ENCODE data around the gene THBD.

The THBD gene

GRCh38 chr20:23061262-23061661, 11.8 kb upstream of the THBD start:
- DNase-seq: no peak

- no peak for DNase-seq
Measured at GRCh38 chr20:23060629-23061028, 11.2 kb upstream of the THBD start.

GRCh38 chr20:23059846-23060245, 10.4 kb upstream of the THBD start:
- DNase-seq: peak; percentile 46 to 52 (median 52)

DNA sequence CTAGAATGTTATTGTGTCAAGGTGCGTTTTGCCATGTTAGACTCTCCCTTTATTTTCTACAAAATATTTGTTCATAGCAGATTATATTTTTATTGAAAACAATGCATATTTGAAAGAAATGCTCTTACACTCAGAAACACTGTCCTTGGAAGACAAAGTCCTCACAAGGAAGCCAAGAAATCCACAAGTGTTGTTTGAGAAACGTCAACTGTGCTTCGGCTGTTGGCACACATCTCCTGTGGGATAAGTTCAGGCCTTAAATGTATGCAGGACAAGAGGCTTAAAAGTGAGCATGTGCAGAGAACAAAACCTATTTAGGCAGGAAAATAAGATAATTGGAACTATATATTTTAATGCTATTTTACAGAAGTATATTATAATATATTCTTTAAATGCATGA, 9.5 kb upstream of the THBD start:
- DNase-seq: no peak

GRCh38 chr20:23058240-23058639, 8.8 kb upstream of the THBD start:
- no peak for DNase-seq

GRCh38 chr20:23052904-23053303, 3.4 kb upstream of the THBD start:
- DNase-seq: no peak

DNA sequence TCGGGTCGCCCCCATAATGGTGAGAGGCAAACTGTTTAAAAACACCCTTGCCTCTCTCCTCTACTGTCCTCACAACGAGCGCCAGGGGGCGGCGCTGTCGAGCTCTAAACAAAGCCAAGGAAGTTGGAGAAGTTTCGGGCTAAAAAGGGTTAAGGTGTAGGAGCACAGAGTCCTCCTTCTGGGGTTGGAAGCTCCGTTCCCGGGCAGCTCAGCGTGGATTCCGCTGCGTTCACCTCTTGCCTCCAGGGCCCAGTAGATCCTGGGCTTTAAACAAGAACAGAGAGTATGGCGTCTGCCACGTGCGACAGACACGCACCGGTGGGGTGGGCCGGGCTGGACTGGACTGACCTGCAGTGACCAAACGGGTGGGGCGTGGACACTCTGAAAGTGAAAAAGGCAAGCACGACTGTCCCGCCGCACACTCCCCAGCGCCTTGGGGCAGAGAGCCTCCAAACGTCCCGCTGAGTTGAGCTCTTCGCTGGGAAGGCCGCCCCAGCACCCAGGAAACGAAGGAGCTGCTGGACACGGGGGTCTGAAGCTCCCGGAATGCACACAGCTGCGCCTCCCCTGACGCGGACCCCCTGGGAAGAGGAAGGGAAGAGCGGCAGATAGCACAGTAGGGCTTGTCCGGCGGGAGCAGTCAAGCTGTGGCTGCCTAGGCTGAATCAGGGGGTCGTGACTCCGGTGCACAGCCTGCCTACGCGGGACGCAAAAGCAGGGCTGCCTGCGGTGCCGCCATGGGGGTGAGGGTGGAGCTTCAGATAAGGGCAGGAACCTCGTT, 1.6 kb upstream of the THBD start:
- DNase-seq: peak; percentile 93 to 95 (median 94)

DNA sequence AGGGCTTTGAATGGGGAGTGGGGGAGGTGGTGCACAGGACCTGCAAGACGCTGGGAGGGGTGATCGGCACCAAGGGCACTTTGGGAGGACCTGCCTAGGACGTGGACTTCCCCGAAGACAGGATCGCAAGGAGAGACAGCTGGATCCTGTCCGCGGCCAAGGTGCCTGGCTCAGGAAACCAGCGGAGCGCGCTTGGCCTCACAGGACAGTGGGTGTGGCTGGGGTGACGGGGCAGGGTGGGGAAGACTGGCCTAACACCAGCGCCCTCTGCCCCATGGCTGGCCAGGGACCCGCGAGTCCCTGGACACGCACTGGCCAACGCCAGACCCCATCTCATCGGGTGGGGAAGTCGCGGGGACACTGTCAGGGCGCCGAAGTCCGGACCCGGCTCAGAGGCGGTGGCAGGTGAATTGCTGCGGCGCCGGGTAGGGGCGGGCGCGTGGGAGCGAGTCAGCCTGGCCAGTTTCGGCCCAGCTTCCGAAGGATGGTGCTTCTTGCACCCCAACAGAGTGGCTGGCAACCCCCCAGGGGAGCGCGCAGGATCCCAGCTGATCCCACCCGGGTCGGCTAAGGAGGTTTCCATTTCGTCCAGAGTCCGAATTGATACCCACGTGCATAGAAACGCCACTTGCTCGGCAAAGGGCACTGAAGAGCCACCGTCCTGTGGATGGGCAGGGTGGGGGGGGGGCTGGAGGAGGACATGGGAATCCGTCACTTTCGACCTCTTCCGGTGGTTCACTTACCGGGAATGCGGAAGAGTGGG, 785 bp upstream of the THBD start:
- DNase-seq: peak; percentile 50 to 69 (median 56)

GRCh38 chr20:23048283-23049200, 930 bp downstream of the THBD start:
- peak; percentile 77 to 89 (median 85) for DNase-seq

- DNase-seq: peak in 2 of 3 donors; percentile 25 to 33
Measured at GRCh38 chr20:23047738-23048214, 1.7 kb downstream of the THBD start.

DNA sequence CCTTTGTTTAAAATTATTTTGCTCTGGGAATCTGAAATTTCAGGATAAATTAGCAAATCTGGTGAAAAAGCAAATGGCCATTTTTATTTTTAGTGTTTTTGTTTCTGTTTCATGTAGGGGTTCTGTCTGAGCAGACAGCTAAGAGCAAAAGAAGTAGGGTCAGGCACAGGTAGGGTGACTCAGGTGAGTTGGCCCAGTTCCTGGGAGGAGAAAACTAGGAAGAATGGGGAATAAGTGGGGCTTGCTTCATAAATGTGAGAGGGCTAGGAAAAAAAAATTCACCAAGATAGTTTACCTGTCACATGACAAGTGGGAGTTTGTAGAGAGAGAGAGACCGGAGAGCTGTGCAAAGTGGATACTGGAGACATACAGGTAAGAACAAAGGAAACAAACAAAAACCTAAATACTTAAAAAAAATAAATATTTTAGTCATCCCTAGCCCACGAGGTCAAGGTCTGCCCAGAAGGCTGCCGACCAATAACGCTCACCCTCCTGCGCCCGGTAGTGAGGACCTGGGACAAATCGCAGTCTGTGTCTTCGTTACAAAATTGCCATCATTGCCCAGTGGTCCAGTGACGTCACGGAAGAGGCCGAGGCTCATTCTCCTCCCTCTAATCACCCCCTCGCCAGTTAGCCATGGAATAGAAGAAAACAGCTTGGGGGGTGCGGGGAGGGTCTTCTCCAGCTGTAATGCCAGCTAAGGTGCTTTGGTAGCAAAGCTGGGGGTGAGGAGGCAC, 2.3 kb downstream of the THBD start:
- DNase-seq: no peak

DNA sequence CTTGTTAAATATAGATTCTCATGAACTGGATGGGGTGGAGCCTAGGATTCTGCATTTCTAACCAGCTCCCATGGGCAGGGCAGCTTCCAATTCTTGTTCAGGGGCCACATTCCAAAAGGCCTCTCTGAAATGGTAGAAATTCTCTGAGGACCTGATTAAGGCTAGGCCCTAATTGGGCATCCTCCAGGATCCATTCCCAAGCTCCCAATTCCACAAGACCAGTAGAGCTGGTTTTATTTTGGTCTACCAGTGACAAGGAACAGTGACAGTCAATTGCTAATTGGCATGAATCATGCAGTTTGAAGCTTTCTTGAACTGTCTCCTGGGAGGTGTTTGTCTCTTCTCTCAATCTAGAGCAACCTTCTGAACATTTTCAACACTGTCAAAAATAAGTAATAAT, 3.0 kb downstream of the THBD start:
- DNase-seq: peak in 1 of 3 donors; percentile 27

GRCh38 chr20:23043376-23043775, 6.1 kb downstream of the THBD start:
- no peak for DNase-seq

GRCh38 chr20:23042270-23042669, 7.2 kb downstream of the THBD start:
- no peak for DNase-seq

DNA sequence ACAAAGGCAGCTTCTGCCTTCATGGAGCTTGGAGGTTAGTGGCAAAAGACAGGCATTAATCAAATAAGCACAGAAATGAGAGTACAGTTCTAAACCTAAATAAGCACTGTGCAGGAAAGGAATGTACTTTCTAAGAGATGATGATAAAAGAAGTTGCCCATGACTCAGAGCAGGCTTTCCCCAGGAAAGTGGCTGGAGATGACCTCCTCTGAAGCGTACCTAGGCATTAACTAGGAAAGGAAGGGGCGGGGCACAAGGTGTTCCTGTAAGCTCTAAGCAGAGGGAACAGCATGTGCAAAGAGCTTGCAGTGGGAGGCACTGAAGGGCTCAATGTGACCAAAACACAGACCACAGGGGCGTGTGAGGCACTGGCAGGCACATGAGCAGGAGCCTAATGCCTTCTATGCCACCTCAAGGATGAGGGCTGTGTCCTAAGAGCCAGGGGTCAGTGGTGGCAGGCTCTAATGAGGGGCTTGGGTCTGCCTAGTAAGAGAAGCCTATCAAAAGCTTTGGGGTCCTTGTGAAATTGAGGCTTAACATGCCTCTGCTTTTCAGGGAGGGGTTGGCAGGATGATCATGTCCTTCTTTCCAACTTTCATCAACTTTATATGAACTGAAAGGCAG, 9.5 kb downstream of the THBD start:
- DNase-seq: no peak

- DNase-seq: no peak
Measured at GRCh38 chr20:23039136-23039875, 10.2 kb downstream of the THBD start.

GRCh38 chr20:23037017-23037481, 12.4 kb downstream of the THBD start:
- no peak for DNase-seq

GRCh38 chr20:23036371-23036770, 13.1 kb downstream of the THBD start:
- DNase-seq: no peak

DNA sequence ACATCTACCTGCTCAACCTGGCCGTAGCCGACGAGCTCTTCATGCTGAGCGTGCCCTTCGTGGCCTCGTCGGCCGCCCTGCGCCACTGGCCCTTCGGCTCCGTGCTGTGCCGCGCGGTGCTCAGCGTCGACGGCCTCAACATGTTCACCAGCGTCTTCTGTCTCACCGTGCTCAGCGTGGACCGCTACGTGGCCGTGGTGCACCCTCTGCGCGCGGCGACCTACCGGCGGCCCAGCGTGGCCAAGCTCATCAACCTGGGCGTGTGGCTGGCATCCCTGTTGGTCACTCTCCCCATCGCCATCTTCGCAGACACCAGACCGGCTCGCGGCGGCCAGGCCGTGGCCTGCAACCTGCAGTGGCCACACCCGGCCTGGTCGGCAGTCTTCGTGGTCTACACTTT, 13.7 kb downstream of the THBD start:
- DNase-seq: no peak

DNA sequence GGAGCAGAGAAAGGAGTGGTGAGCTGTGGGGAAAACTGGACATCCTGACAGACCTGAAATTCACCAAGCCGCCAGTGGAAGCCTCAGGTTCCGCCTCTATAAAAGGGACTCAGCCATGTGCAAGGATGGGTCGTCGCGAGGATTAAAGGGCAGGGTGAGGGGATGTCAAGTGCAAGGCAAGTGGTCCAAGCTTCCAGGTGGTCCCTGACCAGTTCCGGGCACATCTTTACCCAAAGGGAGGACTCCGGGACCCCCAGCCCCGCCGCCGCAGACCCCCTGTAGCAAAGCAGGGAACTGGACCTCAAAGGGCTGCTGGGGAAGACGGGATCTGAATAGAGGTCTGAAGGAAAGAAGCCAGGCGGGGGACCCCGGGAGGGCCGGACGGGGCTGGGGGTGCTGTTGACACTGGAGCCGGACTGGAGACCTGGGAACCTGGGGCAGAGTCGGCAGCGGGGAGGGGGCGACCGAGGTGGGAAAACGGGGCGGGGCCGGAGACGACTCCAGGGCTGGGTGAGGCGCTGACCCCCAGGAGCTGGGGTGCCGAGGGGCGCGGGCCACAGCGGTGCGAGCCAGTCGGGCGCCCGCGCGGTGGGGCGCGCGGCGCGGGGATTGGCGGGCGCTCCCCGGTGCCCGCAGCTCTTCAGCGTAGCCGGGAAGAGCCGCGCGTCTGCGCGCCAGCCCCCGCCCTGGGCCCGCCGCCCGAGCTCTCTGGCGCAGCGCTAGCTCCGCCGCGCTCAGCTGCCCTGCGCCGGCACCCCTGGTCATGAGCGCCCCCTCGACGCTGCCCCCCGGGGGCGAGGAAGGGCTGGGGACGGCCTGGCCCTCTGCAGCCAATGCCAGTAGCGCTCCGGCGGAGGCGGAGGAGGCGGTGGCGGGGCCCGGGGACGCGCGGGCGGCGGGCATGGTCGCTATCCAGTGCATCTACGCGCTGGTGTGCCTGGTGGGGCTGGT, 14.5 kb downstream of the THBD start, which contains the start of gene SSTR4:
SSTR4 (plus strand) TSS at position 592 of the 951 bp plus-strand sequence; CDS start at position 764, 172 bp downstream.
- peak in 1 of 3 donors; percentile 37 for DNase-seq

All from suppressor macrophage treated with lipopolysaccharide for 1 hour (primary cell).